GM21717 (cell line): Measurements from ENCODE around the gene DENND2D.
"Not testable (repeated sequence)": the region's sequence is repeated elsewhere in the genome, so short reads cannot be mapped to it uniquely, and the experiment has no call there.

Experiments
- ATAC-seq: cut with Tn5 transposase; IDR thresholded peaks from one replicate; pipeline ENCODE4 v1.9.1; 2021; ENCODE audit warnings: mild to moderate bottlenecking, moderate library complexity; ENCODE audit not compliant: unreplicated experiment

Gene DENND2D

GRCh38 chr1:111221633-111222291 is 21.3 kb upstream of the DENND2D start:
- peak; percentile 57 for ATAC-seq

- no peak for ATAC-seq
Measured at GRCh38 chr1:111221276-111221632, 20.8 kb upstream of the DENND2D start.

- ATAC-seq: no peak
Measured at GRCh38 chr1:111220302-111220890, 19.9 kb upstream of the DENND2D start.

GRCh38 chr1:111219557-111220286 is 19.3 kb upstream of the DENND2D start:
- ATAC-seq: peak; percentile 31

GRCh38 chr1:111218701-111219556 is 18.5 kb upstream of the DENND2D start:
- no peak for ATAC-seq

- ATAC-seq: no peak
Measured at GRCh38 chr1:111217183-111217910, 16.9 kb upstream of the DENND2D start.

- no peak for ATAC-seq
Measured at GRCh38 chr1:111216751-111217150, 16.3 kb upstream of the DENND2D start.

GRCh38 chr1:111215285-111215684 is 14.8 kb upstream of the DENND2D start:
- not testable (repeated sequence) for ATAC-seq

GRCh38 chr1:111214884-111215283 is 14.4 kb upstream of the DENND2D start:
- no peak for ATAC-seq

- no peak for ATAC-seq
Measured at GRCh38 chr1:111214074-111214801, 13.8 kb upstream of the DENND2D start.

- ATAC-seq: no peak
Measured at GRCh38 chr1:111213412-111213811, 13.0 kb upstream of the DENND2D start.

GRCh38 chr1:111212634-111213335 is 12.3 kb upstream of the DENND2D start:
- ATAC-seq: no peak

GRCh38 chr1:111211921-111212320 is 11.5 kb upstream of the DENND2D start:
- no peak for ATAC-seq

GRCh38 chr1:111209622-111210021 is 9.2 kb upstream of the DENND2D start:
- ATAC-seq: no peak

- ATAC-seq: no peak
Measured at GRCh38 chr1:111208921-111209320, 8.5 kb upstream of the DENND2D start.

GRCh38 chr1:111205714-111206050 is 5.2 kb upstream of the DENND2D start:
- ATAC-seq: no peak

GRCh38 chr1:111204983-111205713 is 4.7 kb upstream of the DENND2D start:
- no peak for ATAC-seq

- peak; percentile 64 for ATAC-seq
Measured at GRCh38 chr1:111204201-111204982, 3.9 kb upstream of the DENND2D start.
